Hippocampal formation (tissue), 2 donors: ENCODE results near the gene MTG1.
"Not testable (repeated sequence)": the region's sequence is repeated elsewhere in the genome, so short reads cannot be mapped to it uniquely, and the experiment has no call there.

Experiments
- DNase-seq, 2 donors: peaks; one replicate each; lab custom pipeline; 2025; lab: John Stamatoyannopoulos, UW

MTG1 gene

GRCh38 chr10:133465950-133466474 is 72.1 kb downstream of the MTG1 start:
- DNase-seq, result no peak

- no peak for DNase-seq
Measured at GRCh38 chr10:133466683-133467275, 72.8 kb downstream of the MTG1 start.

- no peak for DNase-seq
Measured at GRCh38 chr10:133467286-133467911, 73.4 kb downstream of the MTG1 start.

GRCh38 chr10:133469205-133469604 is 75.2 kb downstream of the MTG1 start:
- DNase-seq, result not testable (repeated sequence)

- DNase-seq, result no peak
Measured at GRCh38 chr10:133471300-133472109, 77.5 kb downstream of the MTG1 start.
